ENCODE measurements around the gene TTLL11.

- TF ChIP-seq, protein P1, sequence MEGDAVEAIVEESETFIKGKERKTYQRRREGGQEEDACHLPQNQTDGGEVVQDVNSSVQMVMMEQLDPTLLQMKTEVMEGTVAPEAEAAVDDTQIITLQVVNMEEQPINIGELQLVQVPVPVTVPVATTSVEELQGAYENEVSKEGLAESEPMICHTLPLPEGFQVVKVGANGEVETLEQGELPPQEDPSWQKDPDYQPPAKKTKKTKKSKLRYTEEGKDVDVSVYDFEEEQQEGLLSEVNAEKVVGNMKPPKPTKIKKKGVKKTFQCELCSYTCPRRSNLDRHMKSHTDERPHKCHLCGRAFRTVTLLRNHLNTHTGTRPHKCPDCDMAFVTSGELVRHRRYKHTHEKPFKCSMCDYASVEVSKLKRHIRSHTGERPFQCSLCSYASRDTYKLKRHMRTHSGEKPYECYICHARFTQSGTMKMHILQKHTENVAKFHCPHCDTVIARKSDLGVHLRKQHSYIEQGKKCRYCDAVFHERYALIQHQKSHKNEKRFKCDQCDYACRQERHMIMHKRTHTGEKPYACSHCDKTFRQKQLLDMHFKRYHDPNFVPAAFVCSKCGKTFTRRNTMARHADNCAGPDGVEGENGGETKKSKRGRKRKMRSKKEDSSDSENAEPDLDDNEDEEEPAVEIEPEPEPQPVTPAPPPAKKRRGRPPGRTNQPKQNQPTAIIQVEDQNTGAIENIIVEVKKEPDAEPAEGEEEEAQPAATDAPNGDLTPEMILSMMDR (conservative IDR thresholded peaks at IDR 0.05; ENCODE audit: low read depth, low read length), result no peak
- no peak for TF ChIP-seq EZH2phosphoT487 (IDR thresholded peaks at IDR 0.05; ENCODE audit: borderline replicate concordance, low read length)
These were observed 235.2 kb downstream of the TTLL11 start for GRCh38 chr9:121857928-121858327.
